ENCODE results near the gene AGAP3. TPM values are rescaled to one million over a fixed set of nuclear protein-coding genes. Genes with fewer than 3 reads are reported as not detected.

The AGAP3 gene
- total RNA-seq, 1 experiment from 2014 or later: 126 TPM

GRCh38 chr7:151187409-151188251 is 101.4 kb downstream of the AGAP3 start:
- ATAC-seq: no peak
- Histone ChIP-seq H3K79me2 (ENCODE audit: insufficient read depth, low read length) (no peaks in the 10 kb centered on the region), H4K20me1 (ENCODE audit: insufficient read depth) (no peaks in the 10 kb centered on the region), H3K4me3 (replicated peaks in 1 of 2; ENCODE audit: low read depth in 1 of 2, low read length in 2 of 2) (no peak overlapping the region), H3K36me3 (ENCODE audit: control insufficient read depth in 1 of 2, insufficient read depth in 2 of 2, low read length in 2 of 2) (no peaks in the 10 kb centered on the region), H2AFZ (ENCODE audit: low read depth, low read length, poor library complexity, severe bottlenecking) (no peak overlapping the region), H3K27ac (ENCODE audit: low read depth, low read length) (no peak overlapping the region), H3K4me2 (ENCODE audit: low read length) (no peak overlapping the region), H3K9me3 (ENCODE audit: control insufficient read depth in 1 of 2, insufficient read depth in 1 of 2, low read depth in 1 of 2, low read length in 2 of 2) (no peaks in the 10 kb centered on the region), H3K27me3 (ENCODE audit: insufficient read depth, low read length) (no peaks in the 10 kb centered on the region), H3K9ac (ENCODE audit: low read length) (no peak overlapping the region), H3K4me1 (ENCODE audit: control insufficient read depth in 1 of 2, insufficient read depth in 2 of 2, low read length in 2 of 2) (no peaks in the 10 kb centered on the region), H3K9me2 (ENCODE audit: insufficient read depth) (no peaks in the 10 kb centered on the region)
- BruUV-seq (replicated peaks): no TSS peak
- POLR2A ChIA-PET: interaction anchor here (0.7 kb wide), 1 partner anchor 13 kb away, joined by 3 read pairs; no protein-coding TSS in a partner anchor
- RAD21 ChIA-PET (ENCODE audit: low non-redundant PET in 1 of 2, low total read pairs in 2 of 2, uncharacterized antibody in 2 of 2, unreplicated experiment in 2 of 2): no interaction called here
- no peak for TF ChIP-seq CBX3 (IDR thresholded peaks at IDR 0.05; ENCODE audit: low read depth)
- TF ChIP-seq ATF3 (IDR thresholded peaks at IDR 0.05): no peak
- no peak for TF ChIP-seq EGR1 (IDR thresholded peaks at IDR 0.05; ENCODE audit: low read depth)
- no peak for TF ChIP-seq ZFX (IDR thresholded peaks at IDR 0.05)
- TF ChIP-seq CEBPB (IDR thresholded peaks at IDR 0.05; ENCODE audit: low read depth): no peak
- TF ChIP-seq POLR2A (IDR thresholded peaks at IDR 0.05; ENCODE audit: borderline replicate concordance, extremely low read depth, insufficient read depth, insufficient read length): no peak
- TF ChIP-seq EZH2phosphoT487 (IDR thresholded peaks at IDR 0.05; ENCODE audit: borderline replicate concordance): no peak
- no peak for TF ChIP-seq SIN3A (IDR thresholded peaks at IDR 0.05; ENCODE audit: low read depth)
- TF ChIP-seq YY1 (IDR thresholded peaks at IDR 0.05; ENCODE audit: extremely low read depth, insufficient replicate concordance, low read depth, low read length): no peak
- no peak for TF ChIP-seq JUND (IDR thresholded peaks at IDR 0.05)
- no peak for TF ChIP-seq ZNF274 (IDR thresholded peaks at IDR 0.05; ENCODE audit: low read depth, low read length)
- no peak for TF ChIP-seq ELF1 (IDR thresholded peaks at IDR 0.05; ENCODE audit: borderline replicate concordance, low read depth)
- TF ChIP-seq REST (IDR thresholded peaks at IDR 0.05; ENCODE audit: low read depth): no peak
- intact Hi-C loops (cut with micrococcal nuclease): no loop called here
- CTCF ChIA-PET: no interaction called here
- DNase-seq (ENCODE audit: low read depth, low spot score): no peak
